ENCODE measurements around the gene KIF5A.
"Not testable (repeated sequence)": the region's sequence is repeated elsewhere in the genome, so short reads cannot be mapped to it uniquely, and the experiment has no call there.

Gene KIF5A

DNA sequence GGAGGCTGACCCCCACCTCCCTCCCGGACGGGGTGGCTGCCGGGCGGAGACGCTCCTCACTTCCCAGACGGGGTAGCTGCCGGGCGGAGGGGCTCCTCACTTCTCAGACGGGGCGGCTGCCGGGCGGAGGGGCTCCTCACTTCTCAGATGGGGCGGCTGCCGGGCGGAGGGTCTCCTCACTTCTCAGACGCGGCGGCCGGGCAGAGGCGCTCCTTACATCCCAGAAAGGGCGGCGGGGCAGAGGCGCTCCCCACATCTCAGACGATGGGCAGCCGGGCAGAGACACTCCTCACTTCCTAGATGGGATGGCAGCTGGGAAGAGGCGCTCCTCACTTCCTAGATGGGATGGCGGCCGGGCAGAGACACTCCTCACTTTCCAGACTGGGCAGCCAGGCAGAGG is 42.0 kb upstream of the KIF5A start:
- H3K4me1 ChIP-seq (ENCODE audit: control insufficient read depth in 2 of 2, insufficient read depth in 1 of 2, low read depth in 1 of 2, low read length in 2 of 2); DNase-seq (ENCODE audit: low spot score): not testable (repeated sequence)
- no CpG with 5 or more reads among the region's 28 CpGs for WGBS, 2 donors (ENCODE audit: extremely low coverage in 2 of 2, insufficient read length in 2 of 2, insufficient replicate concordance in 1 of 2)

DNA sequence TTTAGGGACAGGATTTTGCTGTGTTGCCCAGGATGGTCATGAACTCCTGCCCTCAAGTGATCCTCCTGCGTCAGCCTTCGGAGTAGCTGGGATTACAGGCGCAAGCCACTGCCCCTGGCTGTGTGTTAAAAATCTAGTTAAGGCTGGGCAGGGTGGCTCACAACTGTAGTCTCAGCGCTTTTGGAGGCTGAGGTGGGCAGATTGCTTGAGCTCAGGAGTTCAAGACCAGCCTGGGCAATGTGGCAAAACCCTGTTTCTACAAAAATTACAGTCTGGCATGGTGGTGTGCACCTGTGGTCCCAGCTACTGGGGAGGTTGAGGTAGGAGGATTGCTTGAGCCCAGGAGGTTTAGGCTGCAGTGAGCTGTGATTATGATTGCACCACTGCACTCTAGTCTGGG is 38.7 kb upstream of the KIF5A start:
- Histone ChIP-seq H3K79me1 (ENCODE audit: low read depth, low read length) (no peaks in the 10 kb centered on the region), H3K27ac (replicated peaks; ENCODE audit: low read length) (no peak overlapping the region), H4K91ac (ENCODE audit: low read depth, low read length, poor library complexity) (no peak overlapping the region), H3K14ac (ENCODE audit: low read length) (no peak overlapping the region), H3K4me2 (ENCODE audit: insufficient read depth, low read length, poor library complexity, severe bottlenecking) (no peak overlapping the region), H3K9me3 (replicated peaks in 1 of 2; ENCODE audit: control insufficient read depth in 2 of 2, insufficient read depth in 1 of 2, low read depth in 1 of 2, low read length in 2 of 2) (peaks cover under 1 to 7% of the 10 kb centered on the region in 2 donors), H3K36me3 (replicated peaks in 1 of 2; ENCODE audit: control insufficient read depth in 2 of 2, insufficient read depth in 2 of 2, low read length in 2 of 2) (peaks cover 39 to 80% of the 10 kb centered on the region in 2 donors), H2BK120ac (ENCODE audit: low read depth, low read length) (no peak overlapping the region), H2BK15ac (ENCODE audit: low read length) (no peak overlapping the region), H3K4me3 (ENCODE audit: low read length in 2 of 2) (no peak overlapping the region), H3K9ac (ENCODE audit: low read depth, low read length, poor library complexity) (no peak overlapping the region), H2AK5ac (ENCODE audit: low read depth, low read length) (no peak overlapping the region), H3K4ac (ENCODE audit: low read length) (no peak overlapping the region), H3K27me3 (ENCODE audit: control insufficient read depth in 3 of 3, insufficient read depth in 3 of 3, low read depth in 1 of 3, low read length in 3 of 3) (no peaks in the 10 kb centered on the region), H2AFZ (ENCODE audit: low read length) (no peak overlapping the region), H3K23ac (ENCODE audit: low read depth, low read length, poor library complexity) (no peak overlapping the region), H2BK5ac (ENCODE audit: low read length) (no peak overlapping the region), H2BK12ac (ENCODE audit: low read length) (no peak overlapping the region), H4K8ac (ENCODE audit: low read depth, low read length) (no peak overlapping the region), H3K18ac (ENCODE audit: low read length) (no peak overlapping the region), H3K4me1 (ENCODE audit: control insufficient read depth in 2 of 2, insufficient read depth in 1 of 2, low read depth in 1 of 2, low read length in 2 of 2) (no peaks in the 10 kb centered on the region)
- no peak for DNase-seq (ENCODE audit: low spot score)
- no CpG with 5 or more reads among the region's 4 CpGs for WGBS, 2 donors (ENCODE audit: extremely low coverage in 2 of 2, insufficient read length in 2 of 2, insufficient replicate concordance in 1 of 2)

More for the DNA sequence above, 42.0 kb upstream of the KIF5A start:
- not testable (repeated sequence) for H3K4me2 ChIP-seq (ENCODE audit: insufficient read depth, low read length, poor library complexity, severe bottlenecking); H3K9ac ChIP-seq (ENCODE audit: low read depth, low read length, poor library complexity); H4K91ac ChIP-seq (ENCODE audit: low read depth, low read length, poor library complexity); H2BK15ac ChIP-seq (ENCODE audit: low read length); H3K23ac ChIP-seq (ENCODE audit: low read depth, low read length, poor library complexity); H2AK5ac ChIP-seq (ENCODE audit: low read depth, low read length); H3K79me1 ChIP-seq (ENCODE audit: low read depth, low read length); H4K8ac ChIP-seq (ENCODE audit: low read depth, low read length); H2BK120ac ChIP-seq (ENCODE audit: low read depth, low read length); H3K27me3 ChIP-seq (ENCODE audit: control insufficient read depth in 3 of 3, insufficient read depth in 3 of 3, low read depth in 1 of 3, low read length in 3 of 3); H3K18ac ChIP-seq (ENCODE audit: low read length); H2BK12ac ChIP-seq (ENCODE audit: low read length); H3K4ac ChIP-seq (ENCODE audit: low read length); H3K27ac ChIP-seq (replicated peaks; ENCODE audit: low read length); H2AFZ ChIP-seq (ENCODE audit: low read length); H3K4me3 ChIP-seq (ENCODE audit: low read length in 2 of 2); H3K14ac ChIP-seq (ENCODE audit: low read length); H2BK5ac ChIP-seq (ENCODE audit: low read length)
- peaks cover 5 to 15% of the 10 kb centered on the region in 2 donors for H3K9me3 ChIP-seq (replicated peaks in 1 of 2; ENCODE audit: control insufficient read depth in 2 of 2, insufficient read depth in 1 of 2, low read depth in 1 of 2, low read length in 2 of 2)
- H3K36me3 ChIP-seq (replicated peaks in 1 of 2; ENCODE audit: control insufficient read depth in 2 of 2, insufficient read depth in 2 of 2, low read length in 2 of 2) = peaks cover 40 to 83% of the 10 kb centered on the region in 2 donors

DNA sequence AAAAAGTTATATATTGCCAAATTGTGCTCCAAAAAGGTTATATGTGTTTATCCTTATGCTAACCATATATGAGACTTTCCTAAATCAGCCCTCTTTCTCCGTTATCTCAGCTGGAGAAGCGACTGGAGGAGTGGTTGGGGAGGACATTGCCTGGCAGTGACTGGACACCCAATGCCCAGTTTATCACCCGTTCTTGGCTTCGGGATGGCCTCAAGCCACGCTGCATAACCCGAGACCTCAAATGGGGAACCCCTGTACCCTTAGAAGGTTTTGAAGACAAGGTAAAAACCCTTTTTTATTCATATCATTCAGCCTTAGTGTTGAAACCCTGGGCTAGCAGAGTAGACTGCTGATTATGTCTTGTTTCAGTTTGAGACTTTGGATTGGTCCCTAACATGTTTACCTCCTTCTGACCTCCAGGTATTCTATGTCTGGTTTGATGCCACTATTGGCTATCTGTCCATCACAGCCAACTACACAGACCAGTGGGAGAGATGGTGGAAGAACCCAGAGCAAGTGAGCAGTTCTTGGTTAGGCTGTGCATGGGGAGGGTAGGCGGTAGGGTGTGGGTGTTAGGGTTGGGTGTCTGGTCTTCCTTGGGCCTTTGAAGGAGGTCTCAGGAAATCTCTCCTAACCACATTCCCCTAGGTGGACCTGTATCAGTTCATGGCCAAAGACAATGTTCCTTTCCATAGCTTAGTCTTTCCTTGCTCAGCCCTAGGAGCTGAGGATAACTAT is 38.1 kb upstream of the KIF5A start:
- Histone ChIP-seq H3K36me3 (replicated peaks in 1 of 2; ENCODE audit: control insufficient read depth in 2 of 2, insufficient read depth in 2 of 2, low read length in 2 of 2) (peaks cover 41 to 81% of the 10 kb centered on the region in 2 donors), H3K9ac (ENCODE audit: low read depth, low read length, poor library complexity) (no peak overlapping the region), H2AFZ (ENCODE audit: low read length) (no peak overlapping the region), H3K23ac (ENCODE audit: low read depth, low read length, poor library complexity) (no peak overlapping the region), H3K4me3 (ENCODE audit: low read length in 2 of 2) (no peak overlapping the region), H2BK15ac (ENCODE audit: low read length) (no peak overlapping the region), H3K14ac (ENCODE audit: low read length) (no peak overlapping the region), H2AK5ac (ENCODE audit: low read depth, low read length) (no peak overlapping the region), H3K18ac (ENCODE audit: low read length) (no peak overlapping the region), H3K4me1 (ENCODE audit: control insufficient read depth in 2 of 2, insufficient read depth in 1 of 2, low read depth in 1 of 2, low read length in 2 of 2) (no peaks in the 10 kb centered on the region), H3K27me3 (ENCODE audit: control insufficient read depth in 3 of 3, insufficient read depth in 3 of 3, low read depth in 1 of 3, low read length in 3 of 3) (no peaks in the 10 kb centered on the region), H3K79me1 (ENCODE audit: low read depth, low read length) (no peaks in the 10 kb centered on the region), H3K4ac (ENCODE audit: low read length) (no peak overlapping the region), H2BK120ac (ENCODE audit: low read depth, low read length) (no peak overlapping the region), H2BK5ac (ENCODE audit: low read length) (no peak overlapping the region), H3K4me2 (ENCODE audit: insufficient read depth, low read length, poor library complexity, severe bottlenecking) (no peak overlapping the region), H2BK12ac (ENCODE audit: low read length) (no peak overlapping the region), H3K27ac (replicated peaks; ENCODE audit: low read length) (no peak overlapping the region), H4K8ac (ENCODE audit: low read depth, low read length) (no peak overlapping the region), H4K91ac (ENCODE audit: low read depth, low read length, poor library complexity) (no peak overlapping the region), H3K9me3 (replicated peaks in 1 of 2; ENCODE audit: control insufficient read depth in 2 of 2, insufficient read depth in 1 of 2, low read depth in 1 of 2, low read length in 2 of 2) (peaks cover 0 to 2% of the 10 kb centered on the region in 2 donors)
- no CpG with 5 or more reads among the region's 7 CpGs for WGBS, 2 donors (ENCODE audit: extremely low coverage in 2 of 2, insufficient read length in 2 of 2, insufficient replicate concordance in 1 of 2)
- DNase-seq (ENCODE audit: low spot score) = no peak

DNA sequence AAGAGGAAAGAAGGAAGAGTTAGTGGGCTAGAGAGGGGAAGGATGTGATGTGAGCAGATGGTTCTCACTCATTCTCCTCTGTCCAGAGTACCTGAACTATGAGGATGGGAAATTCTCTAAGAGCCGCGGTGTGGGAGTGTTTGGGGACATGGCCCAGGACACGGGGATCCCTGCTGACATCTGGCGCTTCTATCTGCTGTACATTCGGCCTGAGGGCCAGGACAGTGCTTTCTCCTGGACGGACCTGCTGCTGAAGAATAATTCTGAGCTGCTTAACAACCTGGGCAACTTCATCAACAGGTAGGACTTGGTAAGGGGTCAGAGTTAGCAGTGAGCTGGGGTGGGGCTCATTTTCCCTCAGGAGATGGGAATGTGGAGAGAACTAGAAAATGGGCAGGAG is 37.2 kb upstream of the KIF5A start:
- H3K4ac ChIP-seq (ENCODE audit: low read length) = no peak overlapping the region
- no peak overlapping the region for H2BK15ac ChIP-seq (ENCODE audit: low read length)
- H2BK12ac ChIP-seq (ENCODE audit: low read length) = no peak overlapping the region
- H3K23ac ChIP-seq (ENCODE audit: low read depth, low read length, poor library complexity) = no peak overlapping the region
- H3K36me3 ChIP-seq (replicated peaks in 1 of 2; ENCODE audit: control insufficient read depth in 2 of 2, insufficient read depth in 2 of 2, low read length in 2 of 2) = peaks cover 47 to 90% of the 10 kb centered on the region in 2 donors
- DNase-seq (ENCODE audit: low spot score) = no peak
- H3K9me3 ChIP-seq (replicated peaks in 1 of 2; ENCODE audit: control insufficient read depth in 2 of 2, insufficient read depth in 1 of 2, low read depth in 1 of 2, low read length in 2 of 2) = peaks cover 0 to 2% of the 10 kb centered on the region in 2 donors
- no peak overlapping the region for H3K4me3 ChIP-seq (ENCODE audit: low read length in 2 of 2)
- H3K14ac ChIP-seq (ENCODE audit: low read length) = no peak overlapping the region
- no peaks in the 10 kb centered on the region for H3K4me1 ChIP-seq (ENCODE audit: control insufficient read depth in 2 of 2, insufficient read depth in 1 of 2, low read depth in 1 of 2, low read length in 2 of 2)
- H3K4me2 ChIP-seq (ENCODE audit: insufficient read depth, low read length, poor library complexity, severe bottlenecking) = no peak overlapping the region
- no peak overlapping the region for H3K18ac ChIP-seq (ENCODE audit: low read length)
- no peak overlapping the region for H2AFZ ChIP-seq (ENCODE audit: low read length)
- H3K27me3 ChIP-seq (ENCODE audit: control insufficient read depth in 3 of 3, insufficient read depth in 3 of 3, low read depth in 1 of 3, low read length in 3 of 3) = no peaks in the 10 kb centered on the region
- H4K8ac ChIP-seq (ENCODE audit: low read depth, low read length) = no peak overlapping the region
- no peak overlapping the region for H3K9ac ChIP-seq (ENCODE audit: low read depth, low read length, poor library complexity)
- H3K27ac ChIP-seq (replicated peaks; ENCODE audit: low read length) = no peak overlapping the region
- no peak overlapping the region for H4K91ac ChIP-seq (ENCODE audit: low read depth, low read length, poor library complexity)
- H2BK5ac ChIP-seq (ENCODE audit: low read length) = no peak overlapping the region
- no peaks in the 10 kb centered on the region for H3K79me1 ChIP-seq (ENCODE audit: low read depth, low read length)
- no peak overlapping the region for H2AK5ac ChIP-seq (ENCODE audit: low read depth, low read length)
- WGBS, 2 donors (ENCODE audit: extremely low coverage in 2 of 2, insufficient read length in 2 of 2, insufficient replicate concordance in 1 of 2) = no CpG with 5 or more reads among the region's 6 CpGs
- no peak overlapping the region for H2BK120ac ChIP-seq (ENCODE audit: low read depth, low read length)

Measured in neuronal stem cell (in vitro differentiated cells).